ENCODE measurements around the gene KRTAP5-8.

Gene KRTAP5-8

DNA sequence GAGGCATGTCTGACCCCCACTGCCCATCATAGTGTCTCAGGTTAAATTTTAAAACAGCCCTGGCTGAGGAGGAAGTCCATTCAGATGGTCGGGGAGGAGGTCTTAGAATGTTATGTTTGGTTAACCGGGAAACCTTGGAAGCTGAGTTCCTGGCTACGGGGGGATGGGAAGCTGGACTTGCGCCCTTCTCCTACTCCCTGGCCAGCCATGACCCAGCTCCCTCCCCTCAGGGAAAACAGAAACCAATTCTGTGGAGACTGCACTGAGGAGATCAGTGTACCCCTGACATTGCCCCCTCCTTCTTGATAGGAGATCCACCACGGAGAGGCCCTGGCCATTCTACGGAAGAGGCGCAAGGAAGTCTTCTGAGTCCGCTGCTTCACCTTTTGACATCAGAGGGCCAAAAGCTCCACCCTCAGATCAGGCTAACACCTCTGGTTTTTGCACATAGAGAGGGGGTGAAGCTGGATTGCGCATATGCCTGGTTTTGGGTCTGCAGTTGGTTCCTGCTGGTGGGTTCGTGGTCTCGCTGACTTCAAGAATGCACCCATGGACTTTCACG is 7.7 kb downstream of the KRTAP5-8 start:
- ChIA-PET CTCF (interaction anchor here (1.5 kb wide), 1 partner anchor 11 kb away, joined by 4 read pairs; no protein-coding TSS in a partner anchor), POLR2A (no interaction called here)
- DNase-seq (ENCODE audit: extremely low spot score): no peak
- TF ChIP-seq, protein P1, sequence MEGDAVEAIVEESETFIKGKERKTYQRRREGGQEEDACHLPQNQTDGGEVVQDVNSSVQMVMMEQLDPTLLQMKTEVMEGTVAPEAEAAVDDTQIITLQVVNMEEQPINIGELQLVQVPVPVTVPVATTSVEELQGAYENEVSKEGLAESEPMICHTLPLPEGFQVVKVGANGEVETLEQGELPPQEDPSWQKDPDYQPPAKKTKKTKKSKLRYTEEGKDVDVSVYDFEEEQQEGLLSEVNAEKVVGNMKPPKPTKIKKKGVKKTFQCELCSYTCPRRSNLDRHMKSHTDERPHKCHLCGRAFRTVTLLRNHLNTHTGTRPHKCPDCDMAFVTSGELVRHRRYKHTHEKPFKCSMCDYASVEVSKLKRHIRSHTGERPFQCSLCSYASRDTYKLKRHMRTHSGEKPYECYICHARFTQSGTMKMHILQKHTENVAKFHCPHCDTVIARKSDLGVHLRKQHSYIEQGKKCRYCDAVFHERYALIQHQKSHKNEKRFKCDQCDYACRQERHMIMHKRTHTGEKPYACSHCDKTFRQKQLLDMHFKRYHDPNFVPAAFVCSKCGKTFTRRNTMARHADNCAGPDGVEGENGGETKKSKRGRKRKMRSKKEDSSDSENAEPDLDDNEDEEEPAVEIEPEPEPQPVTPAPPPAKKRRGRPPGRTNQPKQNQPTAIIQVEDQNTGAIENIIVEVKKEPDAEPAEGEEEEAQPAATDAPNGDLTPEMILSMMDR (IDR thresholded peaks at IDR 0.05; ENCODE audit: control extremely low read depth, extremely low read depth, low read depth, missing control alignments): no peak

GRCh38 chr11:71548120-71548519 is 10.3 kb downstream of the KRTAP5-8 start, which contains the start of gene KRTAP5-9:
TSS of gene KRTAP5-9 (plus strand) at chr11:71548420. CDS start at chr11:71548658, 238 bp downstream.
- TF ChIP-seq, protein P1 (IDR thresholded peaks at IDR 0.05; ENCODE audit: control extremely low read depth, extremely low read depth, low read depth, missing control alignments): no peak
- DNase-seq (ENCODE audit: extremely low spot score): no peak
- CTCF ChIA-PET: interaction anchor here (2.9 kb wide), 1 partner anchor 14 kb away, joined by 18 read pairs; no protein-coding TSS in a partner anchor
- POLR2A ChIA-PET: no interaction called here

- POLR2A ChIA-PET: no interaction called here
- CTCF ChIA-PET: interaction anchor here (2.9 kb wide), 1 partner anchor 14 kb away, joined by 18 read pairs; no protein-coding TSS in a partner anchor
- TF ChIP-seq, protein P1 (IDR thresholded peaks at IDR 0.05; ENCODE audit: control extremely low read depth, extremely low read depth, low read depth, missing control alignments): no peak
- DNase-seq (ENCODE audit: extremely low spot score): no peak
Observed at GRCh38 chr11:71548716-71549151, 10.9 kb downstream of the KRTAP5-8 start.

DNA sequence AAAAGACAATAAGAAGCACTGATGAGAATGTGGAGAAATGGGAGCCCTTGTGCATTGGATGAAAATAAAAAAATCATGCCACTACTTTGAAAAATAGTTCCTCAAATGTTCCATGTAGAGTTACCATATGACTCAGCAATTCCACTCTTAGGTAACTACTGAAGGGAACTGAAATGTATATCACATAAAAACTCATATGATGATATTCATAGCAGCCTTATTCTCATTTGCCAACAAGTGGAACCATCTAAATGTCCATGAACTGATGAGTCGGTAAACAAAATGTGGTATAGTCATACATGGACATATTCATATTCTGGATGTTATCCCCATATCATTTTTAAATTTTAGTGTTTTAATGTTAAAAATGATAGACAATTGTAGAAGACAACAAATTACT is 13.9 kb downstream of the KRTAP5-8 start:
- POLR2A ChIA-PET: no interaction called here
- TF ChIP-seq, protein P1 (IDR thresholded peaks at IDR 0.05; ENCODE audit: control extremely low read depth, extremely low read depth, low read depth, missing control alignments): no peak
- CTCF ChIA-PET: no interaction called here
- DNase-seq (ENCODE audit: extremely low spot score): no peak

- TF ChIP-seq, protein P1 (IDR thresholded peaks at IDR 0.05; ENCODE audit: control extremely low read depth, extremely low read depth, low read depth, missing control alignments): no peak
- ChIA-PET POLR2A (no interaction called here), CTCF (interaction anchor here (0.8 kb wide), 1 partner anchor 8 kb away, joined by 3 read pairs; no protein-coding TSS in a partner anchor)
- no peak for DNase-seq (ENCODE audit: extremely low spot score)
Observed at GRCh38 chr11:71554996-71555395, 17.2 kb downstream of the KRTAP5-8 start.

DNA sequence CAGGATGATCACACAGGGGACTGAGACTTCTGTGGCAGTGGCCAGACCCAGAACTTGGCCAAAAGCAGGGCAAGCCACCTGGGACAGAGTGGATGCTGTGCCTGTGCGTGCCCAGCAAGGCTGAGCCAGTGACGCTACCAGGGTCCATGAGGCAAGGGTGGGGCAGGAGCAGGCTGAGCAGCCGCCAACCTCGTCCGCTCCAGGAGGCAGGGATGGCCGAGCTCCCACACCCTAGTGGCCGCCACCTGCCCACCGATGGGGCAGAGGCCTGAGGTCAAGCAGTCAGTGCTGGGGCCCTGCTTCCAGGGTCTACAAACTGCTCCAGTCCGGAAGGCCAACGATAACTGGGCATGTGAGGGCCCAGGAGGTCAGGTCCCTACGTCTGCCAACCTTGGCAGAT is 17.7 kb downstream of the KRTAP5-8 start:
- no peak for DNase-seq (ENCODE audit: extremely low spot score)
- ChIA-PET POLR2A (no interaction called here), CTCF (no interaction called here)
- TF ChIP-seq, protein P1 (IDR thresholded peaks at IDR 0.05; ENCODE audit: control extremely low read depth, extremely low read depth, low read depth, missing control alignments): no peak

Measured in GM10248 (cell line).